HG03139 (cell line): ENCODE data around the gene FZR1.
A peak's percentile ranks its signal among the peaks of the same experiment; 100 is the strongest.
"Not testable (repeated sequence)": the region's sequence is repeated elsewhere in the genome, so short reads cannot be mapped to it uniquely, and the experiment has no call there.

ENCODE experiments used
- ATAC-seq: cut with Tn5 transposase; IDR thresholded peaks from one replicate; pipeline ENCODE4 v1.9.1; 2021; ENCODE audit not compliant: unreplicated experiment

FZR1 gene

DNA sequence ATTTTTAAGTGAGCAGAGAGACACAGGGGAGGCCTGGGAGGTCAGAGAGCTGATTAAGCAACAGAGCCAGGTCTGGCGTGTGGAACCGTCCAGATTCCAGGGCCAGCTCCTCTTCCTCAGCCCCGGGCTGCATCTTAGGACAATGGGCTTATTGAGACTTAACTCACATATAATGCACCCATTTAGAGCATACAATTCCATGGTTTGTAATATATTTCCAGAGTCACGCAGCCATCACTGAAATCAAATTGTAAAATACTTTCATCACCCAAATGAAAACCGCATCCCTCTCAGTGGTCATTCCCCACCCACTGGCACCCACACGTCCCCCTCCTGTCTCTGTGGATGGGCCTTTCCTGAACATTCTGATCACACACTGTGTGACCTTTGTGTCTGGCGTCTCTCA lies 64.5 kb downstream of the FZR1 start:
- no peak for ATAC-seq

DNA sequence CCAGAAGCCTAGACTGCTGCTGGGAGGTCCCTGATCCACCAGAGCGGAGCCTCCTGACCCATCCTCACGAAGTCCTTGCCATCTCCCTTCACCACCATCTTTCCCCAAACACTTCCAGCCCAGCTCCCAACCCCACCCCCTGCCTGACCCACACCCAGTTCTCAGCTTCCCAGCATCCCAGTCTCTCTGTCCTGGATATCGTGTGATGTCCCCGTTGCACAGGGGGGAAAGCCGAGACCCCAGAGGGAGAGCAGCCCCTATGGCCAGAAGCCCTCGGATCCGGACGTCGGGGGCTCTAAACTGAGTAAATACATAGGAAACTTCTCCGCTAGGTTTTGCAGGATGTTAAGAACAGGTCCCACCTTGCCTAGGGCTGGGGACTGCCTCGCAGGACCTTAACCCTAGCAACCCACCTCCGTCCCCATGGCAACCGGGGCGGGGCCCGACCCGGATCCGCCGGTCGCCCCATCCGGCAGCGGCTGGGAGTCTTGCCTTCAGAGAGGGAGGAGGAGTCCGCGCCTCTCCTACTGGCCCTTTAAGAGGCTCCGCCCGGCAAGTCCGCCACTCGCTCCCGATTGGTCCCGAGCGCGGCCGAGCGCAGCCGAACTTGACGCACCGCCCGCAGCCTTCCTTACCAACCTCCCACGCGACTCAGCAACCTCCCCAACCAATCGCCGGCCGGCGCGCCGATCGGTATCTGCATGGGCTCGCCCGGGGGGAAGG lies 66.2 kb downstream of the FZR1 start:
- peak; percentile 85 for ATAC-seq

DNA sequence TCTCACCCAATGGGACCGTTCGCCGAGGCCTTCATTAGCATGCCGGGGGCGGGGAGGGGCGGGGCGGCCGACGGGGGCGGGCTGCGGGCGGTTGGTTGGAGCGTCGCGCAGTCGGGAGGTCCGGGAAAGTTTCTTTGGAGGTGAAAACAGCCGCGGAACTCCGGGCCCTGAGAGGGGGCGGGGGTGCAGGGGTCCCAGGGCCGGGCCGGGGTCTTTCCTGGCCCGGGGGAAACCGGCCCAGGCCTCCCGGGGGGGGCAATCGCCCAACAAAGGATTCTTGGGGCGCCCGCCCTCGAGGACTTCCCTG lies 66.7 kb downstream of the FZR1 start, which contains the start of gene HMG20B:
TSS of gene HMG20B (plus strand) at position 90 of the 307 bp plus-strand sequence. CDS start 366 bp downstream, outside the sequence.
- ATAC-seq, result no peak

DNA sequence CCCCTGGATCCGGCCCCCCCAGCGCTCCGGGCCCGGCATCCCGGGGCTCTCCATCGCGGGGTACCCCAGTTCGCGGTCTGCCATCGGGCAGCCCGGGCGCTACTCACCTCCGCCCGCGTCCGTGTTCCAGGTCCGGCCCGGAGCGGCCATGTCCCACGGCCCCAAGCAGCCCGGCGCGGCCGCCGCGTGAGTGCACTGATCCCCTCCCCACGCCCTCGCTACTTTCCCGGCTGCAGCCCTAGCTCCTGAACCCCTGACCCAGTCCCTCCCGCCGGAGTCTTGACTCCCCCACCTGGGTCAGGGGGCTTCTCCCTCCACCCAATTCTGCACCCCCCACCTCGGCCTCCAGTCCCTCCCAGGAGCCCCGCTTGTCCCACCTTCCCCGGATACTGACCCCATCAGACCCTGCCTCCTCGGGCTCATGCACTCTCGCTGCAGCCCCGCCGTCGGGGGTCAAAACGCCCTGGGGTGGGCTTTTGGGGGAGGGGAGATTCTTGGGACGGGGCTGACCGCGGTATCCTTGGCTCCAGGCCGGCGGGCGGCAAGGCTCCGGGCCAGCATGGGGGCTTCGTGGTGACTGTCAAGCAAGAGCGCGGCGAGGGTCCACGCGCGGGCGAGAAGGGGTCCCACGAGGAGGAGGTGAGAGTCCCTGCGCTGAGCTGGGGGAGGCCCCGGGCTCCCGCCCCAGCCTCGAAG lies 67.2 kb downstream of the FZR1 start:
- ATAC-seq, result no peak

DNA sequence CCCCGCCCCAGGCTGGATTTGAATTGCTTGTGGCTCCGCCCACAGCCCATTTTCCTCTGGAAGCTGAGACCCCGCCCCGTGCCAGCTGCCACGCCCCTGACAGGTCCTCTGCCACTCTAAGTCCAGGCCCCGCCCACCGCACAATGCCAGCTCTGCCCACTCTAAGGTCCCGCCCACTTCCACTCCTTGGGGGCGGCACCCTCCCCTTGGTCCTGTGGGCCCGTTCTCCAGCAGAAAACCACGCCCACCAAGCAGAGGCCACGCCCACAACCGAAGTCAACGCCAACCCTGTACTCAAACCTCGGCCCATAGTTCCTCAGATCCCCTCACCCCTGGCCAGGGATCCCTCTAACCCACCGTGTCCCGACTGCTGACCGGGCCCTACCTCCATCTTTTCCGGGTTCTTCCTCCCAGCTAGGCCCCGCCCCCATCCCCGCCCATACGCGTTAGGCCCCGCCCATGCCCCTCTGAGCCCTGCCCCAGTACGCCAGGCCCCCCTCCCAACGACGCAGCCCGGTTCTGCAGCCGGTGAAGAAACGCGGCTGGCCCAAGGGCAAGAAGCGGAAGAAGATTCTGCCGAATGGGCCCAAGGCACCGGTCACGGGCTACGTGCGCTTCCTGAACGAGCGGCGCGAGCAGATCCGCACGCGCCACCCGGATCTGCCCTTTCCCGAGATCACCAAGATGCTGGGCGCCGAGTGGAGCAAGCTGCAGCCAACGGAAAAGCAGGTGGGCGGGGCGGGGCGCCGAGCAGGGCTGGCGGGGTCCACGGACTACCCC lies 67.9 kb downstream of the FZR1 start:
- ATAC-seq, result no peak

DNA sequence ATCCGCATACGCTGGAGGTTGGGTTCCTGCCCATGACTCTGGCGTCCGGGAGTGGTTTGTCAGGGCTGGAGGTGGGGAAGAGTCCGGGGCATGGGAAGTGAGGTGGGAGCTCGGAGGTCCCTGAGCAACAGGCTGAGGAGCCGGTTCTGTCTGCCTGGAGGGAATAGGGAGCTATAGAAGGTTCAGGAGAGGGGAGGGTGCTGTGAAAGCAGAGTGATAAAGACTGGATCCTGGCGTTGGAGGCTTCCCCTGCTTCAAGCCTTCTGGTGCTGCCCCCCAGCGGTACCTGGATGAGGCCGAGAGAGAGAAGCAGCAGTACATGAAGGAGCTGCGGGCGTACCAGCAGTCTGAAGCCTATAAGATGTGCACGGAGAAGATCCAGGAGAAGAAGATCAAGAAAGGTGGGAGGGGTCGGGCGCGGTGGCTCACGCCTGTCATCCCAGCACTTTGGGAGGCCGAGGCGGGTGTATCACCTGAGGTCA lies 69.2 kb downstream of the FZR1 start:
- no peak for ATAC-seq

DNA sequence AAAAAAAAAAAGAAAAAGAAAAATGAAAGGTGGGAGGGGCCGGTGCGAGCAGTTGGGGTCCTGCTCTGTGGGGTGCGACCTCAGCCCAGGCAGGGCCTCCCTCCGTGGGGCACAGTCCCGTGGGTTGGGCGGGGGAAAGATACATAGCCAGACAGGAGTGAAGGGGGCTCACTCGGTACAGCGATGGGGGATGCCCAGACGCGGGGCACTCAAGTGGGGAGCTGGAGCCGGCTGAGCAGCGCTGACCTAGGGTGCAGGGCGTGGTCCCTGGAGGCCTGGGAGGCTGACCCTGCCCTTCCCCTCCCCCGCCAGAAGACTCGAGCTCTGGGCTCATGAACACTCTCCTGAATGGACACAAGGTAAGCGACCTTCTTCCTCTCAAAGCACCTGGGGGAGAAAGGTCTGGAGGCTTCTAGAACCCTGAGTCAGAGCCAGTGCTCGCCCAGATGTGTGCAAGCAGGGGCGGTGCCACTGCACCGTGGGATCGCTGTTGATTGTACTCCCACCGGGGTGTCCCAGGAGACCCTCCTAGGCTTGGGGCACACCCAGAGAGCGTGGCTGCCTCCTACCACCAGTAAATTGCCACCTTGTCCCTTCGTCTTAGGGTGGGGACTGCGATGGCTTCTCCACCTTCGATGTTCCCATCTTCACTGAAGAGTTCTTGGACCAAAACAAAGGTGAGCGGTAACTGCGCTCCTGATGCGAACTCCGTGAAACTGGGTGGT lies 70.0 kb downstream of the FZR1 start:
- no peak for ATAC-seq

DNA sequence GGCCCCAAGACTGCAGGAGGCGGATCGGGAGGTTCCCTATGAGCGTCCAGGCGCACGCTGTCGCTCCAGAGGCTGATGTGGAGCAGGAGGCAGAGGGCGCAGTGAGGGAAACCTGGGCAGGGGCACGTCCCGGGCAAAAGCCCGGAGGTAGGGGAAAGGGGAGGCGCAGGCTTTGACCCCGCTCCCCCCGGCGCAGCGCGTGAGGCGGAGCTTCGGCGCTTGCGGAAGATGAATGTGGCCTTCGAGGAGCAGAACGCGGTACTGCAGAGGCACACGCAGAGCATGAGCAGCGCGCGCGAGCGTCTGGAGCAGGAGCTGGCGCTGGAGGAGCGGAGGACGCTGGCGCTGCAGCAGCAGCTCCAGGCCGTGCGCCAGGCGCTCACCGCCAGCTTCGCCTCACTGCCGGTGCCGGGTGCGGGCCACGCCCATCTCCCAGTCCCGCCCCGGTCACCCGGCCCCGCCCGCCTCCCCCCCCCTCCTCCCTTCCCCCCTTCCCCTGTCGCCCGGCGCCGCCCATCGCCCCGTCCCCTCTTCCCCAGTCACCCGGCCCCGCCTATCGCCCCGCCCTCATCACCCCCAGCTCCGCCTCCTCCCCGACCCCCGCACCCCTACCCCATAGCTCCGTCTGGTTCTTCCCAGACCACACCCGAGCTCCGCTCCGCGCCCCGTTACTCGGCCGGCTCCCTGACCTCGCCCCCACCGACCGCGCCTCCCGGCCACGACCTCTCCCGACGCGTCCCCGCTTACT lies 70.8 kb downstream of the FZR1 start:
- no peak for ATAC-seq

DNA sequence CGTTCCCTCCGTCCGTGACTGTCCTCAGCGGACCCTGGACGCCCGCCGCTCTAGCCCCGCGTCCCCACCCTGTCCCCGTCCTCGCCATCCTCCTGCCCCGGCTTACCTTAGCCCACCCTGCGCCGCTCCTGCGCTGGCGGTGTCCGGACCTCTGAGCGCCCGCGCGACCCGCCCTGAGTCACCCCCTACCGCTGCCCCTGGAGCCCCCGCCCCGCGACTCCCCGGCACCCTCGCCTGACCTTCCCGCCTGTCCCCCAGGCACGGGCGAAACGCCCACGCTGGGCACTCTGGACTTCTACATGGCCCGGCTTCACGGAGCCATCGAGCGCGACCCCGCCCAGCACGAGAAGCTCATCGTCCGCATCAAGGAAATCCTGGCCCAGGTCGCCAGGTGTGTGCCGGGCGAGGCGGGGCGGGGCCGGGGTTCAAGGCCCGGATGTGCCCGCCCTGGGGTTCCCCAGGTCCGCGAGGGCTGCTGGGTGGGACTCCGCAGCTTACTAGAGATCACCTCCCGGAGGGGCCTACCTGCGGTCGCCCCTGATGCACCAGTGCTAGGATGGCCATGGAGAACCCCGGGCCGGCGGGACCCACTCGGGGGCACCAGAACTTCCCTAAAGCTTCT lies 71.7 kb downstream of the FZR1 start:
- ATAC-seq, result no peak

DNA sequence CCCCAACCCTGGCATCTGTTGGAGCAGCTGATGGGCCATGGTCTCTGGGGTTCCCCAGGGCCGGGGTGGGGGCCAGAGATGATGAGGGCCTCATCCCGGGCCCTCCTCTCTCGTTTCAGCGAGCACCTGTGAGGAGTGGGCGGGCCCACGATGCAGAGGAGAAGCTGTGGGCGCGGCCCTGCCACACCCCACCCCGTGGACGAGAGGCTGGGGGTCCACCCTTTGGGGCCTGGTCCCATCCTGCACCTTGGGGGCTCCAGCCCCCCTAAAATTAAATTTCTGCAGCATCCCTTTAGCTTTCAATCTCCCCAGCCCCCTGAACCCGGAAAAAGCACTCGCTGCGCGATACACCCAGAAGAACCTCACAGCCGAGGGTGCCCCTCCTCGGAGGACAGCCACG lies 72.3 kb downstream of the FZR1 start:
- ATAC-seq, result no peak

DNA sequence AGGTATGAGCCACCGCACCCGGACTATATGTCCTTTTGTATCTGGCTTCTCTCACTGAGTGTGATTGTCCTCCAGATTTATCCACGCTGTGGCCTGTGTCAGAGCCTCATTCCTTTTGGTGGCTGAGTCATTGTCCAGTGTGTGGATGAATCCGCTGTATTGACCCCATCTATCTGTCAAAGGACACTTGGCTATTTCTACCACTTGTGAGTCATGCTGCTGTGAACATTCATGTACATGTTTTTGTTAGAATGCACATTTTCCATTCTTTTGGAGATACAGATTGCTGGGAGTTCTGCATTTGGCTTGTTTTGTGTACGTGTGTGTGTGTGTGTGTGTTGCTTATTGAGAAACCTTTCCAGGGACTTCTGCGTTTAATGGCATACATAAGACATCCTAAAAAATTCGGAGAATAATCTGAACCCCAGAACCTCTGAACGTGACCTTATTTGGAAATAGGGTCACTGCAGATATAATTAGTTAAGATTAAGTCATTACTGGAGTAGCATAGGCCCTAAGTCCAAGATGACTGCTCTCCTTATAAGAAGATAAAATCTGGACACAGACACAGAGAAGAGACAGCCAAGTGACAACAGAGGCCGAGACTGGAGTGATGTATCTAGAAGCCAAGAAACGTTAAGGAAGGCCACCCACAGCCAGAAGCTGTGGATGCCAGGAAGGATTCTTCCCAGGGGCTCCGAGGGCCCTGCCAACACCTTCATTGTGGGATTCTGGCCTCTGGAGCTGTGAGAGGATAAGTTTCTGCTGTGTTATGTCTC lies 74.2 kb downstream of the FZR1 start:
- no peak for ATAC-seq

DNA sequence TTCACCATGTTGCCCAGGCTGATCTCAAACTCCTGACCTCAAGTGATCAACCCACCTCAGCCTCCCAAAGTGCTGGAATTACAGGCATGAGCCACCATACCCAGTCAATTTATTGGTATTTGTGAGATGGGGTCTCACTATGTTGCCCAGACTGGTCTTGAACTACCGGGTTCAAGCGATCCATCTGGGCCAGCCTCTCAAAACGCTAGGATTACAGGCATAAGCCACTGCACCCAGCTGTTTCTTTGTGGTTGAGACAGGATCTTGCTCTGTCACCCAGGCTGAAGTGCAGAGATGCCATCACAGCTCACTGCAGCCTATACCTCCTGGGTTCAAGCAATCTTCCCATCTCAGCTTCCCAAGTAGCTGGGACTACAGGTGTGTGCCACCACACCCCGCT lies 75.7 kb downstream of the FZR1 start:
- not testable (repeated sequence) for ATAC-seq

DNA sequence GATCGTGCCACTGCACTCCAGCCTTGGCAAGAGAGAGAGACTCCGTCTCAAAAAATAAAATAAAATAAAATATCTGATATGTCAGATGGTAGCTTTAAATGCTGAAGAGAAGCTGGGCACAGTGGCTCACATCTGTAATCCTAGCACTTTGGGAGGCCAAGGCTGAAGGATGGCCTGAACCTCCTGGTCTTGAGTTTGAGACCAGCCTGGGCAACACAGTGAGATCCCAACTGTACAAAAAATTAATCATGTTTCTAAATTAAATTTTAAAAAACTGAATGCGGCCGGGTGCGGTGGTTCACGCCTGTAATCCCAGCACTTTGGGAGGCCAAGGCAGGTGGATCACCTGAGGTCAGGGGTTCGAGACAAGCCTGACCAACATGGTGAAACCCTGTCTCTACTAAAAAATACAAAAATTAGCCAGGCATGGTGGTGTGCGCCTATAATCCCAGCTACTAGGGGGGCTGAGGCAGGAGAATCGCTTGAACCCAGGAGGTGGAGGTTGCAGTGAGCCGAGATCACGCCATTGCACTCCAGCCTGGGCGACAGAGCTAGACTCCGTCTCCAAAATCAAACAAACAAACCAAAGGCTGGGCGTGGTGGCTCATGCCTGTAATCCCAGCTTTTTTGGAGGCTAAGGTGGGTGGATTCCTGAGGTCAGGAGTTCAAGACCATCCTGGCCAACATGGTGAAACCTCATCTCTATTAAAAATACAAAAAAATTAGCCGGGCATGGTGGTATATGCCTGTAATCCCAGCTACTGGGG lies 78.1 kb downstream of the FZR1 start:
- ATAC-seq, result not testable (repeated sequence)

DNA sequence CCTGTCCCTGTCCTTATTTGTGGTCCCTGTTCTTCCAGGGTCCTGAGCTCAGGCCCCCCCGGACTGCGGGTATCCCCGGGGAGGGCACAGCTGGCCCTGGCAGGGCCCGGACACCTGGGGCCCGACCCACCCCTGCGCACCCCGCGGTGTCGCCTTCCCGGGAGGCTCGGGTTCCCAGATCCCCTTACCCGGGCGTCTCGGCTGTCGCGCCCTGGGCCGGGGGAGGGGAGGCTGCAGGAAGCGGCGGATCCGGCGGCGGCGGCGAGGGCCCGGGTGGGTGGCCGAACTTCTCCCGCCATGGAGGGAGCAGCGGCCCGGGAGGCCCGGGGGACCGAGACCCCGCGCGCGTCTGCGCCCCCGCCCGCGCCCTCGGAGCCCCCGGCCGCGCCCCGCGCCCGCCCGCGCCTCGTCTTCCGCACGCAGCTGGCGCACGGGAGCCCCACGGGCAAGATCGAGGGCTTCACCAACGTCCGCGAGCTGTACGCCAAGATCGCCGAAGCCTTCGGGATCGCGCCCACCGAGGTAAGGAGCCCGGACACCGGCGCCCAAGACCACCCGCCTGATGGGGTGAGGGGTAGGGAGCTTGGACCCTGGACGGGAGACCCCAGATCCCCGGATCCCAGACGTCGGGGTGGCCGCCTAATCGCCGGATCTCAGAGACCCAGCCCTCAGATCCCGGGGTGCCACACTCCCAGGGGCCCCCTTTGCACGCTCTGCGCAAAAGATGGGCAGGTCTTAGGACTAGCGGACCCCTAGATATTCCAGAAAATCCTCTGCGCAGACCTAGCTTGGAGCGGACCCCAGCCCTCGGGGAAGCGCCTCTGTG lies 79.4 kb downstream of the FZR1 start, which contains the start of gene GIPC3:
TSS of gene GIPC3 (plus strand) at position 178 of the 826 bp plus-strand sequence. CDS start at position 298, 120 bp downstream.
- ATAC-seq, result no peak

DNA sequence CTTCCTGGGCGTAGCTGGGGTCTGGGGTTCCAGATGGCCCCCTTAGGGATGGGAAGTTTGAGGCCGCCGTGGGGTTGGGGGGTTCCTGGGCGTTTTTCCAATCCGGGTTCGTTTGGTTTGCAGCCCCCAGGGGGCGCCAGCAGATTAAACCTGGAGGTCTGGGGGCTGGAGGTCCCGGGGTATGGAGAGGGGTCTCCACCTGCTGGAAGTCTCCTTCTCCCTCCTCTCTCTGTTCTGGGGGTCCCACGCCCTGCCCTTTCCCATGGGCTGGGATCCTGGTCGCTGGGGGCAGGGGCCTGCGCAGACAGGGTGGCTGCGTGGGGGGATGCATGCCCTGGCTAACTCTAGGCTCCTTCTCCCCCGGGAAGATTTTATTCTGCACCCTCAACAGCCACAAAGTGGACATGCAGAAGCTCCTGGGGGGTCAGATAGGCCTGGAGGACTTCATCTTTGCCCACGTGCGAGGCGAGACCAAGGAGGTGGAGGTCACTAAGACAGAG lies 80.1 kb downstream of the FZR1 start:
- ATAC-seq, result no peak

DNA sequence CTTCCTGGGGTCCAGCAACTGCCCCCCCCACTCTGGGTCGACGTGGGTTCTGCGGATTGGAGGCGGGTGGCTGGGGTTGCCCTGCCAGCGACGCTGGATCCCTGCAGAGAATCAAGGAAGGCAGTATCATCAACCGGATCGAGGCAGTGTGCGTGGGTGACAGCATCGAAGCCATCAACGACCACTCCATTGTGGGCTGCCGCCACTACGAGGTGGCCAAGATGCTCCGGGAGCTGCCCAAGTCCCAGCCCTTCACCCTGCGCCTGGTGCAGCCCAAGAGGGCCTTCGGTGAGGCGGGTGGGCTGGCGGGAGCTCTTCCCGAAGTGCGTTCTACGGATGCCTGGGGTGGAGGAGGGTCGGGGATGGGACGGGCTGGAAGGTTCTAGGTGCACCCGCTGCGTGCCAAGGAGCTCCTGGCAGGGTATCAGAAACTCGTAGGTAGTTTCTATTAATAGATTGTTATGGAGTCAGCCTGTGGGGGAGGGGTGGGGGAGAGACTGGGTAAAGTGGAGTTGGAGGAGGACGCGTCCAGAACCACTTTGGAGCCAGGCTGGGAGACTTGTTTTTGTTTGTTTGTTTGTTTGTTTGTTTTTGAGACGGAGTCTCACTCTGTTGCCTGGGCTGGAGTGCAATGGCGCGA lies 80.7 kb downstream of the FZR1 start:
- ATAC-seq, result no peak
